SK-N-SH treated with all-trans-retinoic acid at 6 μM for 48 hours (cell line): Measurements from ENCODE around the gene HHAT.
"Not testable (repeated sequence)": the region's sequence is repeated elsewhere in the genome, so short reads cannot be mapped to it uniquely, and the experiment has no call there.

Source experiments
- ATAC-seq: fragments of 200-7000 bp; cut with Tn5 transposase; 3 replicates; pipeline ENCODE4 v1.9.1; 2020; ENCODE audit warnings: mild to moderate bottlenecking, moderate library complexity
- ARNTL ChIP-seq: fragments of 450-650 bp; formaldehyde crosslinking; IDR thresholded peaks from 2 replicates; pipeline ENCODE4 v1.5.0; 2020; ENCODE audit warnings: low read depth, mild to moderate bottlenecking, moderate library complexity, borderline replicate concordance
- BACH2 ChIP-seq: fragments of 250-450 bp; sonication (Bioruptor Pico); IDR thresholded peaks from 2 replicates; pipeline ENCODE4 v1.9.0; 2021; ENCODE audit warnings: mild to moderate bottlenecking, borderline replicate concordance
- CREB5 ChIP-seq: fragments of 250-450 bp; sonication (Bioruptor Pico); IDR thresholded peaks from 2 replicates; pipeline ENCODE4 v1.5.1; 2020; ENCODE audit warnings: low read depth, mild to moderate bottlenecking, moderate library complexity
- CSDC2 ChIP-seq: fragments of 250-450 bp; sonication (Bioruptor Pico); IDR thresholded peaks from 2 replicates; pipeline ENCODE4 v1.5.0; 2020; ENCODE audit warnings: mild to moderate bottlenecking, moderate library complexity
- CSRNP3 ChIP-seq: fragments of 250-450 bp; sonication (Bioruptor Pico); IDR thresholded peaks from 2 replicates; pipeline ENCODE4 v1.5.1; 2021; ENCODE audit warnings: mild to moderate bottlenecking, moderate library complexity
- ESRRG ChIP-seq: fragments of 250-450 bp; sonication (Bioruptor Pico); IDR thresholded peaks from 2 replicates; pipeline ENCODE4 v1.6.1; 2021; ENCODE audit warnings: mild to moderate bottlenecking
- GLIS3 ChIP-seq: fragments of 250-450 bp; sonication (Bioruptor Pico); IDR thresholded peaks from 2 replicates; pipeline ENCODE4 v1.5.0; 2020; ENCODE audit warnings: mild to moderate bottlenecking, moderate library complexity
- ISL1 ChIP-seq: fragments of 250-450 bp; sonication (Bioruptor Pico); IDR thresholded peaks from 2 replicates; pipeline ENCODE4 v2.1.2; 2022; ENCODE audit warnings: mild to moderate bottlenecking, moderate library complexity
- OSR1 ChIP-seq: fragments of 250-450 bp; sonication (Bioruptor Pico); IDR thresholded peaks from 2 replicates; pipeline ENCODE4 v1.8.0; 2022; ENCODE audit warnings: moderate library complexity, mild to moderate bottlenecking, inconsistent platforms
- PATZ1 ChIP-seq: fragments of 250-450 bp; sonication (Bioruptor Pico); IDR thresholded peaks from 2 replicates; pipeline ENCODE4 v1.8.0; 2020; ENCODE audit warnings: mild to moderate bottlenecking, moderate library complexity, borderline replicate concordance
- POU6F1 ChIP-seq: fragments of 250-450 bp; sonication (Bioruptor Pico); IDR thresholded peaks from 2 replicates; pipeline ENCODE4 v1.8.0; 2021; ENCODE audit warnings: low read depth, mild to moderate bottlenecking, moderate library complexity, borderline replicate concordance
- PPARA ChIP-seq: fragments of 250-450 bp; sonication (Bioruptor Pico); IDR thresholded peaks from 2 replicates; pipeline ENCODE4 v1.5.0; 2020; ENCODE audit warnings: mild to moderate bottlenecking, borderline replicate concordance
- RARB ChIP-seq: fragments of 250-450 bp; sonication (Bioruptor Pico); IDR thresholded peaks from 2 replicates; pipeline ENCODE4 v1.8.0; 2021; ENCODE audit warnings: mild to moderate bottlenecking, moderate library complexity
- SNAI2 ChIP-seq: fragments of 250-450 bp; sonication (Bioruptor Pico); IDR thresholded peaks from 2 replicates; pipeline ENCODE4 v1.5.0; 2020; ENCODE audit warnings: mild to moderate bottlenecking, moderate library complexity
- TCF4 ChIP-seq: fragments of 250-450 bp; sonication (Bioruptor Pico); IDR thresholded peaks from 2 replicates; pipeline ENCODE4 v1.8.0; 2021; ENCODE audit warnings: mild to moderate bottlenecking, moderate library complexity, borderline replicate concordance
- TOX ChIP-seq: fragments of 250-450 bp; sonication (Bioruptor Pico); IDR thresholded peaks from 2 replicates; pipeline ENCODE4 v1.8.0; 2021; ENCODE audit warnings: mild to moderate bottlenecking, moderate library complexity, borderline replicate concordance
- TSHZ2 ChIP-seq: fragments of 250-450 bp; sonication (Bioruptor Pico); IDR thresholded peaks from 2 replicates; pipeline ENCODE4 v1.5.0; 2020; ENCODE audit warnings: mild to moderate bottlenecking, moderate library complexity
- ZC3H10 ChIP-seq: fragments of 250-450 bp; sonication (Bioruptor Pico); IDR thresholded peaks from 2 replicates; pipeline ENCODE4 v1.5.1; 2021; ENCODE audit warnings: mild to moderate bottlenecking, moderate library complexity
- ZFP30 ChIP-seq: fragments of 450-650 bp; formaldehyde crosslinking; IDR thresholded peaks from 2 replicates; pipeline ENCODE4 v1.5.0; 2022; ENCODE audit warnings: mild to moderate bottlenecking, moderate library complexity
- ZNF565 ChIP-seq: fragments of 450-650 bp; formaldehyde crosslinking; conservative IDR thresholded peaks from 2 replicates; pipeline ENCODE4 v1.5.0; 2020; ENCODE audit warnings: low read depth, mild to moderate bottlenecking, moderate library complexity
- ZNF70 ChIP-seq: fragments of 450-650 bp; formaldehyde crosslinking; IDR thresholded peaks from 2 replicates; pipeline ENCODE4 v1.5.0; 2020; ENCODE audit warnings: mild to moderate bottlenecking, moderate library complexity
- ZNF8 ChIP-seq: fragments of 450-650 bp; formaldehyde crosslinking; IDR thresholded peaks from 2 replicates; pipeline ENCODE4 v1.5.0; 2020; ENCODE audit warnings: mild to moderate bottlenecking, moderate library complexity

The HHAT gene

GRCh38 chr1:210402560-210402959 is 73.9 kb downstream of the HHAT start (continued):
- no peak for TF ChIP-seq TSHZ2 (CRISPR knock-in tag)
- no peak for TF ChIP-seq CSDC2 (CRISPR knock-in tag)
- no peak for TF ChIP-seq POU6F1 (CRISPR knock-in tag)
- TF ChIP-seq ZC3H10 (CRISPR knock-in tag), result no peak
- TF ChIP-seq ARNTL (CRISPR knock-in tag), result no peak
- TF ChIP-seq BACH2 (CRISPR knock-in tag), result no peak
- TF ChIP-seq TCF4 (CRISPR knock-in tag), result no peak

GRCh38 chr1:210405316-210405715 is 76.6 kb downstream of the HHAT start:
- no peak for TF ChIP-seq CSDC2 (CRISPR knock-in tag)
- TF ChIP-seq PPARA (CRISPR knock-in tag), result no peak
- no peak for TF ChIP-seq ZFP30
- no peak for TF ChIP-seq TSHZ2 (CRISPR knock-in tag)
- no peak for TF ChIP-seq RARB (CRISPR knock-in tag)
- no peak for TF ChIP-seq ZC3H10 (CRISPR knock-in tag)
- no peak for TF ChIP-seq SNAI2 (CRISPR knock-in tag)
- no peak for TF ChIP-seq ISL1 (CRISPR knock-in tag)
- no peak for TF ChIP-seq ZNF565 (CRISPR knock-in tag)
- TF ChIP-seq TCF4 (CRISPR knock-in tag), result no peak
- TF ChIP-seq GLIS3 (CRISPR knock-in tag), result no peak
- TF ChIP-seq ESRRG (CRISPR knock-in tag), result no peak
- no peak for ATAC-seq

- ATAC-seq, result not testable (repeated sequence)
Measured at GRCh38 chr1:210406341-210406740, 77.6 kb downstream of the HHAT start.

- no peak for TF ChIP-seq GLIS3 (CRISPR knock-in tag)
- TF ChIP-seq TOX (CRISPR knock-in tag), result no peak
- TF ChIP-seq BACH2 (CRISPR knock-in tag), result no peak
- no peak for TF ChIP-seq ZFP30
- TF ChIP-seq RARB (CRISPR knock-in tag), result no peak
- TF ChIP-seq CREB5 (CRISPR knock-in tag), result no peak
- no peak for TF ChIP-seq ISL1 (CRISPR knock-in tag)
- no peak for TF ChIP-seq ZNF565 (CRISPR knock-in tag)
- TF ChIP-seq CSRNP3 (CRISPR knock-in tag), result no peak
- TF ChIP-seq ESRRG (CRISPR knock-in tag), result no peak
- TF ChIP-seq ZNF70 (CRISPR knock-in tag), result no peak
- no peak for TF ChIP-seq ZNF8 (CRISPR knock-in tag)
- no peak for TF ChIP-seq SNAI2 (CRISPR knock-in tag)
- no peak for TF ChIP-seq CSDC2 (CRISPR knock-in tag)
- no peak for TF ChIP-seq OSR1 (CRISPR knock-in tag)
- TF ChIP-seq PATZ1 (CRISPR knock-in tag), result no peak
- ATAC-seq, result peak; percentile 96
Measured at GRCh38 chr1:210407207-210407886, 78.6 kb downstream of the HHAT start.
